GM19351 (cell line): Measurements from ENCODE around the gene ADCY7.
A peak's percentile ranks its signal among the peaks of the same experiment; 100 is the strongest.
"Not testable (repeated sequence)": the region's sequence is repeated elsewhere in the genome, so short reads cannot be mapped to it uniquely, and the experiment has no call there.

Experiments used
- ATAC-seq: cut with Tn5 transposase; IDR thresholded peaks from one replicate; pipeline ENCODE4 v1.9.1; 2021; ENCODE audit warnings: mild to moderate bottlenecking, moderate library complexity; ENCODE audit not compliant: unreplicated experiment

ADCY7 gene

DNA sequence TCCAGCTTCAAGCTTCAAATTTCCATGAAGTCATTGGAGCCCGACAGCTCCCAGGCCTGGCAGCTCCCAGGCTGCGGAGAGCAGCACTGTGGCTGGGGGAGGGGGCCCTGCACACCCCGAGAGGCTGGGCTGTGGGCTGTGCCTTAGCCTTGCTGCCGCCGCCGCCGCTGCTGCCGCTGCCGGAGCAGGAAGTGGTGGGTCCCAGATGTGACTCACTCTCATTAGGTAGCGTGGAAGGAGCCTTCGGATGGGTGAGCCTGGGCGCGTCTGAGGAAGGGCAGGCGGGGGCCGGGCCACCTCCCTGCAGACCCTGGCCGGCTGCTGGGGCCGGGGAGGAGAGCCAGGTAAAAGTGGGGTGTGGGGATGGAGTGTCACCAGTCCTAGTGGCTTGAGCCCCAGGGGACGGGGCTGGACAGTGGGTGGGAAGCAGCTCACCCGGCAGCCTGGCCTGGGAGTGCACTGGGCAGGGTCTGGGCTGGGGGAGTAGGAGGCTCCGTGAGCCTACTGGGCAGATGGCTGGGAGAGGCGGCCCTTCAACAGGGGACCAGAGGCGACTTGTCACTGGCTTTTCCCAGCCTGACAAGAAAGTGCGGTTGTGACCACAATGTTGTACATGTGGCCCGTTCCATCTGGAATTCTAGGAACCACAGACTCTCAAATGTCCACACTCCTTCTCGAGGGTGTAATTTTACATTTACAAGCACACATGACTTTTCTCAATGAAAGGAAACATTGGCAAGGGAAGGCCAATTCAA, at the start of gene ADCY7:
TSS of gene ADCY7 (plus strand) at position 215 of the 755 bp plus-strand sequence. CDS start 21,629 bp downstream, outside the sequence.
- ATAC-seq = peak; percentile 84

DNA sequence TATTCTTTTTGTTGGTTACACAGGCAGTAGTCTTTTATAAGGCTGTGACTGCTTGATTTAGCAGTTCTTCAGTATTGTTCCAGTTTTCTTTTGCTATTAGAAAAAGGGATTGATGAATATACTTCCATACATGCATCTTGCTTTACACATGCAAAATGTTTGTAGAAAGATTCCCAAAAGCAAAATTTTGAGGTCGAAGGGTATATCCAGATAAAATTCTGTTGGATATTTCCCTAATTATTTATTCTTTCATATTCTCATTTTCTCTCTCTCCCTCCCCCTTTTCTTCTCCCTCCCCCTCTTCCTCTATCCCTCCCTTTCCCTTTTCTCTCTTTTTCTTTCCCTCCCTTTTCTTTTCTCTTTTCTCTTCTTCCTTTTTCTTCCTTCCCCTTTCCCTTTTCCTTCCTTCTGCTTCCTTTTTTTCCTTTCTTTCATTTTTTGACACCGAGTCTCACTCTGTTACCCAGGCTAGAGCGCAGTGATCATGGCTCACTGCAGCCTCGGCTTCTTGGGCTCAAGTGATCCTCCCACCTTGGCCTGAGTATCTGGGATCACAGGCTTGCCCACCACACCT, 46.9 kb upstream of the ADCY7 start:
- ATAC-seq = no peak

DNA sequence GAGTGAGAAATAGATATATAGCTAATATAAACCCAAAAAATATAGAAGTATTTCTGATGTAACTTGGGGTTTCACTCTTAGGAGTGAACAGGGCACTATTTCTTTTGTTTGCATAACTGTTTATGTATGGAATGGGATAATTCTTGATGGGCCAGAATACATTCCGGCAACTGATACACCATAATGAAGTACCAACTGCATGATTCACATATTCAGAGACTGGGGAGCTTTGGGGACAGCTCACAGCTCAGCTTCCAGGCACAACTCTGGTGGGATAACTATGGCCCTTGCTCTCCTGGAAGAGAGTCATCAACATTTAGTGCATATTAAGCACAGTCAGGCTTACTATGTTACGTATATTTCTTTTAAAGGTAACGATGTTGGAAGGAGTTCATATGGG, 42.1 kb upstream of the ADCY7 start:
- ATAC-seq = no peak

GRCh38 chr16:50227120-50227519, 39.2 kb upstream of the ADCY7 start:
- ATAC-seq = no peak

- no peak for ATAC-seq
Measured at GRCh38 chr16:50227665-50228064, 38.7 kb upstream of the ADCY7 start.

- no peak for ATAC-seq
Measured at GRCh38 chr16:50228364-50228868, 37.9 kb upstream of the ADCY7 start.

DNA sequence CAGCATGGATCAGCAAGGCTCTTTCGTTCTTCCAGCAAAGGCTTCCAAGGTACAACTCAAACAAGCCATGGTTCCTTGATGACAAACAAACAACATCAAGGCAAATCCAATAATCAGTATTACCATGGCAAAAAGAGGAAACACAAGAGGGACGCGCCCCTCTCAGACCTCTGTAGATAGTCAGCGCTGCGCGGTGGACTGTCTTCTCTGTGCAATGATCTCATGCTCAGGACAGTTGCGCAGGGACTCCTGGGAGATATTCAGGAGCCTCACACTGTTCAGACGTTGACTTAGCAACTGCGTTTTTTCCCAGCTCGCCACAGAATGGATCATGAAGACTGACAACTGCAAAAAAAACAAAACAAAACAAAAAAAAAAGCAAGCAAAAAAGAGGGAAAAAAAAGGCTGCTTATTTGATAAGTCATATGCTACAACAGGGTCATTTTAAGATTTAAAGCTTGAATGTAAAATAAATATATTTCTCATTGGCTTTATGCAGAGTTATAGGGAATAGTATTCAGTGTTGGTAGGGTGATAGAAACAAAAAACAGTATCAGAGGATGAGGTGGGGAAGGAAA, 37.1 kb upstream of the ADCY7 start:
- no peak for ATAC-seq

DNA sequence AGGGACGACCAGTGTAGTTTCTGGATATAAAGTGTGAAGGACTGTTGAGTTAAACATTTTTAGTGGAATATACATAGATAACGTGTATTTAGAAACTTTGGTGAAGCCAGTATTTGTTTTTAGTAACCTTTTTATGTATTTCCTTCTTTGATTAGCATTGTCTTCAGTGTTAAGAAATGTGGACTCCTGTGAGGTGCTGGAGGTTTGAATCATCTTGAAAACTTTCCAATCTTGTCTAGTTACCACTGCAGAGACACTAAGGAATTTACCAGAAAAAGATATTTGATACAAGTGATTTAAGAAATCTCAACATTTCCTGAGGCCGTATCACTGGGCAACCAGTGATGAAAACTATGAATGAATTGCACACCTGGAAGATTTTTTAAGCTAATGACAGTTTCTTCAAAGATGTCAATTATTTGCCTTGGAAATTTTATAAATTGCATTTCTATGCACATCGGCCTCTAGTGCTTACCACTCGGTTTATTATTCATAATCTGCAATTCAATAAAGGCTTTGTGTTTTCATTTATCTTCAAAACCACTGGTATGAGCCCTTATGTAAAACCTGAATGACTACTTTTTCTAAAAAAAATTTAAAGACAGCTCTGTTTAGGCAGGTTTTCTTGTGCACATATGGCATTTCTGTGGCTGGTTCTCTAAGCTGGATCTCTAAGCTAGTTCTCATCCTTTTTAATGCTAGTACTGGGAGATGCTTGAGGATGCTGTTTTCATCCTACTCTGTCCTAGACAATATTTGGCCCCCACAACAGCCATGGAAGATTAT, 31.4 kb upstream of the ADCY7 start:
- no peak for ATAC-seq

DNA sequence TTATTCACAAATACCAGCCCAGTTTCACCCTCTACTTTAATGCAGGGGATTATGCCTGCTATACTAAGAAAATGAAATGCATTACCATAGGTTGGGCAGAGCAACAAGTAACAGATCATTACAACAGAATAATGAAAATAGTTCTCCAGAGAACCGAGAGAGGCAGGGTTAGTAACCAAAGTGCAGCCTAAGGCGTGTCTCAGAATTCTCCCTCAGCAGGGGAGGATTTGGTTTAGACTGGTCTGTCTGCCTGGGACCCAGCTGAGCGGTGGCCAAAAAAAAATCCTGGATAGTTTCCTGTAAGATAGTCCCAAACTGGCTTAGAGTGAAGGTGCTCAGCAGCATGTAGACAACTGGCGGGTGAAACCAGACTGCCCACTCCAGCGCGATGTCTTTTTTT, 30.8 kb upstream of the ADCY7 start:
- no peak for ATAC-seq

GRCh38 chr16:50238314-50238713, 28.0 kb upstream of the ADCY7 start:
- ATAC-seq = no peak

GRCh38 chr16:50238868-50239301, 27.5 kb upstream of the ADCY7 start:
- ATAC-seq = no peak

DNA sequence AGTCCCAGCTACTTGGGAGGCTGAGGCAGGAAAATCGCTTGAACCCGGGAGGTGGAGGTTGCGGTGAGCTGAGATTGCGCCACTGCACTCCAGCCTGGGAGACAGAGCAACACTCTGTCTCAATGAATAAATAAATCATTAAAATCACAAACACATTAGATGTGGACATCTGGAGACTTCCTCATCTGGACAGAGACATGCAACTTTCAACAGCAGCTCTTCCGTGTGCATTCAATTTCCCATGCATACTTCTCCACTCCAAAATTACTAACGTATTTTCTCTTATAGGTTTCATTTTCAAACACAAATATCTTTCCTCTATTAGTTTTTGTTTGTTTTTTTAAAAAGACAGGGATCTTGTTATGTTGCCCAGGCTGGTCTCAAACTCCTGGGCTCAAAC, 23.3 kb upstream of the ADCY7 start:
- ATAC-seq = not testable (repeated sequence)

DNA sequence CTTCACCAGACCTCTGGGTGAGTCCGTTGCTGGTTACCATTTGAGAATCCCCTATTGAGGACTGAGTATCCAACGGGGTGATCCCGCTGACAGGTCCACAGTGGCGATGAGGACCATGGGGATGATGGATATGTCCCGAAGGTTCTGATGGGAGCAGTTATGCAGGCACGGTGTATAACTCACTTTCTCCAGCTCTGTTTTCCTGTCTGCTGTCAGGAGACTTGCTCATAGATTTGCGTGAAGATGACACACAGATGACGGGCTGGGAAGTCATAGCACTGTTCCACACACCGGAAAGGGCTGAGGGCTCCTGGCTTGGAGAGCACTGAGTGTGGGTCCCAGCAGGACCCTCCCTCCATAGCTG, 22.2 kb upstream of the ADCY7 start:
- no peak for ATAC-seq

GRCh38 chr16:50244504-50245416, 21.6 kb upstream of the ADCY7 start:
- no peak for ATAC-seq

DNA sequence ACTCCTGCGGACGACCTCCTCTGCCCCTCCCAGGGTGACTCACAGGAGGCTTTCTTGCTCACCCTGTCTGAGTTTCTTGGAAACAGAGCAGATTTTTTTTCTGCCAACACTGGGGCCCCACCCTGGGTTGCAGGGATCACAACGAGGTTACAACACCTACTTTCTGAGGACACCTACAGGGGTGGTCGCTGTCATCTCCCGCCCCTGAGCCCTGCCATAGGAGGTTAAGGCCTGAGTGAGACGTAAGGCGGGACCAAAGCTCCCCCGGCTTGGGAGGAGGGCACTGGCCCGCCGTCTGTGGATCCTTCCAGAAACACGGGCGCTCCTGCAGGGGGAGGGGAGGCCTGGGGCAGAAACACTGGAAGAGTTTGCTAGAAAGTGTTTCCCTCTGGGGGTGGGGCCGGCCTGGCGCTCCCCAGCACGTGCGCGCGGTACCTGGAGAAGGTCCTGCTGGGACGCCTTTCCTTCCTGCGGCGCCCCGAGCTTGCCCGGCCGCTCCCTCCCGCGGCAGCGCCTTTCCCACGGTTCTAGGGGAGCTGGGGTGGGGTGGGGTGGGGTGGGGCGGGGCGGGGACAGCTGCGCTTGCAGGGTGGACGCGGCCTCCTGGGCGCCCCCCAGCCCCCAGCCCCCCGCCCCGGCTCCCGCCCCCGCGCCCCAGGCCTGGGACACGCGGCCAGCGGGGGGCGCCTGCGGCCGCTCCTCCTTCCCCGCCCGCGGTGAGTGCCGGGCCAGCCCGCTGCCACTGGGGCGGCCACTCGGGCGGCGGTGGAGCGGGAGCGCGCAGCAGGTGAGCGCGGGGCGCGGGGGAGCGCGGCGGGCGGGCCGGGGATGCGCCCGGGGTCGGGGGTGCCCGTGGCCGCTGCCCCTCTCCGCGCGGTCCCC, 20.7 kb upstream of the ADCY7 start:
- ATAC-seq = peak; percentile 80

DNA sequence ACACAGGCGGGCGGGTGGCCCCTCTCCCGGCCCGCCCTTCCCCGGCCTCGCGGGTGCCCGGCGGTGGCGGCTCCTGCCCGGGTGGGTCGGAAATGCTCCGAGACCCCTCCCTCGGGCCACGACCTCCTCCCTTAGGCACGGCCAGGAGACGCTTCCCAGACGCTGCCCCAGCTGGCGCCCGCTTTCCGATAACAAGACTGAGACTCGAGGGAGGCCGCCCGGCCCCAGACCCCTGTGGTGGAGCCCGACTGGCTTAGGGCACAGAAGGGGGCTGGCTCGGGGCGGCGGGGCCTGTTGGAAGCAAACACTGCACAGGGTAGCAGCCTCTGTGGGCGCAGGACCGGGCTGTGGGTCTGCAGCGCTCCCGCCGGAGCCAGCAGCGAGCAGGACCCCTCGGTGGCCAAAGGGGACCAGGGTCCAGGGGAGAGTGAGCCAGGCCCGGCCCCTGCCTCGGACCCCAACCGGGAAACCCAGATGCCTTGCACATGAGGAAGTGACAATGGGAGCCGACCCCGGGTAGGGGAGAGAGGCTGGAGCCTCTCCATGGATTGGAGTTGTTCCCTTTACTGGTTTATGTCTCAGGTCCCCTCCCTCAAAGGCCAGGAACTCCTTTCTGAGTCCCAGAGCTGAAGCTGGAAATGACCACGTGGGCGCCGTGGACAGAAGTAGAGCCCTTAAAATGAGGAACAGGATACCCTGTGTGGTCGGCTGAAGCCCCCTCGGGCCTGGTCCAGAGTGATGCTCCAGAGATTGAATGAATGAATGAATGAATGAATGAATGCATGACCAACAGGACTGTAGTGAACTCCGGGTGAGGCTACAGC, 19.8 kb upstream of the ADCY7 start:
- ATAC-seq = peak; percentile 30

GRCh38 chr16:50247123-50247905, 19.0 kb upstream of the ADCY7 start:
- ATAC-seq = no peak
